HepG2 (cell line): Measurements from ENCODE around the gene SHLD1. TPM values are rescaled to one million over a fixed set of nuclear protein-coding genes. Genes with fewer than 3 reads are reported as not detected.

Experiments used
- FOXM1 ChIP-seq: sonication (generic); formaldehyde crosslinking; IDR thresholded peaks from 2 replicates; pipeline ENCODE4 v1.5.0; 2020; ENCODE audit warnings: missing genetic modification reagents
- KLF6 ChIP-seq: IDR thresholded peaks from 2 replicates; pipeline ENCODE4 v1.8.0; 2016; ENCODE audit warnings: missing biosample characterization, missing genetic modification reagents
- KMT2B ChIP-seq: IDR thresholded peaks from 2 replicates; pipeline ENCODE4 v1.6.1; 2016; ENCODE audit warnings: missing genetic modification reagents, missing compliant biosample characterization
- MAF1 ChIP-seq: sonication (generic); formaldehyde crosslinking; IDR thresholded peaks from 2 replicates; pipeline ENCODE4 v1.5.0; 2020; ENCODE audit warnings: missing genetic modification reagents, borderline replicate concordance
- MTA1 ChIP-seq: sonication (generic); formaldehyde crosslinking; IDR thresholded peaks from 2 replicates; pipeline ENCODE4 v1.4.0; 2020; ENCODE audit warnings: missing genetic modification reagents, mild to moderate bottlenecking, borderline replicate concordance
- PTBP1 ChIP-seq: fragments of 200-400 bp; formaldehyde crosslinking; IDR thresholded peaks from 2 replicates; pipeline ENCODE4 v1.6.1; 2018; ENCODE audit warnings: low read length, low read depth; ENCODE audit not compliant: poor library complexity, severe bottlenecking
- ZBTB38 ChIP-seq: sonication (generic); formaldehyde crosslinking; IDR thresholded peaks from 2 replicates; pipeline ENCODE4 v1.5.1; 2020; ENCODE audit warnings: mild to moderate bottlenecking, missing genetic modification reagents
- ZNF160 ChIP-seq: sonication (generic); formaldehyde crosslinking; IDR thresholded peaks from 2 replicates; pipeline ENCODE4 v1.8.0; 2022; ENCODE audit warnings: mild to moderate bottlenecking, inconsistent platforms, missing genetic modification reagents
- ZNF3 ChIP-seq: IDR thresholded peaks from 2 replicates; pipeline ENCODE4 v1.7.0; 2017; ENCODE audit warnings: inconsistent platforms
- ZNF724P ChIP-seq: sonication (generic); formaldehyde crosslinking; IDR thresholded peaks from 2 replicates; pipeline ENCODE4 v1.8.0; 2022; ENCODE audit warnings: missing genetic modification reagents, borderline replicate concordance
- ZNF761 ChIP-seq: sonication (generic); formaldehyde crosslinking; conservative IDR thresholded peaks from 2 replicates; pipeline ENCODE4 v1.4.0; 2020; ENCODE audit warnings: mild to moderate bottlenecking, missing genetic modification reagents
- ZSCAN21 ChIP-seq: sonication (generic); formaldehyde crosslinking; IDR thresholded peaks from 2 replicates; pipeline ENCODE4 v1.8.0; 2022; ENCODE audit warnings: mild to moderate bottlenecking, missing genetic modification reagents, moderate library complexity, borderline replicate concordance
- polyA plus RNA-seq, 8 experiments: library from polyadenylated mRNA; depleted of rRNA in 3 of 8; stranded (reverse) in 7 of 8; unstranded in 1 of 8; fragments of >200 nt; fragmentation: Illumina TruSeq in 4 of 8; extraction: Trizol in 4 of 8; gene quantifications; 2 replicates each; pipeline versions ENCODE4 v1.2.1 to v1.2.3, GENCODE V29; 2011 to 2016; ENCODE audit warnings: low read depth in 4 of 8, missing spikeins in 1 of 8, mixed read lengths in 1 of 8; ENCODE audit not compliant: insufficient read depth in 1 of 8
- total RNA-seq, 5 experiments: library from RNA; depleted of rRNA; stranded (reverse); fragments of >200 nt; fragmentation: Illumina TruSeq; extraction: Trizol; gene quantifications; 2 replicates each; pipeline ENCODE4 v1.2.3, GENCODE V29; 2016; ENCODE audit warnings: low read depth in 1 of 5
- TF ChIP-seq, protein P1 (sequence below): IDR thresholded peaks from 2 replicates; pipeline ENCODE4 v1.6.1; 2016; ENCODE audit warnings: control low read depth
- TF ChIP-seq, protein P2 (sequence below): IDR thresholded peaks from 2 replicates; pipeline ENCODE4 v1.6.1; 2016; ENCODE audit warnings: low read depth, missing genetic modification reagents, missing compliant biosample characterization
- TF ChIP-seq, protein P3 (sequence below): sonication (generic); formaldehyde crosslinking; IDR thresholded peaks from 2 replicates; pipeline ENCODE4; 2020; ENCODE audit warnings: missing genetic modification reagents, mild to moderate bottlenecking, borderline replicate concordance
- TF ChIP-seq, protein P4 (sequence below): sonication (generic); formaldehyde crosslinking; IDR thresholded peaks from 2 replicates; pipeline ENCODE4 v1.5.0; 2020; ENCODE audit warnings: missing genetic modification reagents
- TF ChIP-seq, protein P5 (sequence below): sonication (generic); formaldehyde crosslinking; conservative IDR thresholded peaks from 2 replicates; pipeline ENCODE4 v1.8.0; 2022; ENCODE audit warnings: missing genetic modification reagents

Gene SHLD1
- total and polyA plus RNA-seq, 2 of the 13 experiments (the other 11 are each of a cell fraction or from before 2014, with no cell fraction given) = 8.9 to 10.0 TPM

DNA sequence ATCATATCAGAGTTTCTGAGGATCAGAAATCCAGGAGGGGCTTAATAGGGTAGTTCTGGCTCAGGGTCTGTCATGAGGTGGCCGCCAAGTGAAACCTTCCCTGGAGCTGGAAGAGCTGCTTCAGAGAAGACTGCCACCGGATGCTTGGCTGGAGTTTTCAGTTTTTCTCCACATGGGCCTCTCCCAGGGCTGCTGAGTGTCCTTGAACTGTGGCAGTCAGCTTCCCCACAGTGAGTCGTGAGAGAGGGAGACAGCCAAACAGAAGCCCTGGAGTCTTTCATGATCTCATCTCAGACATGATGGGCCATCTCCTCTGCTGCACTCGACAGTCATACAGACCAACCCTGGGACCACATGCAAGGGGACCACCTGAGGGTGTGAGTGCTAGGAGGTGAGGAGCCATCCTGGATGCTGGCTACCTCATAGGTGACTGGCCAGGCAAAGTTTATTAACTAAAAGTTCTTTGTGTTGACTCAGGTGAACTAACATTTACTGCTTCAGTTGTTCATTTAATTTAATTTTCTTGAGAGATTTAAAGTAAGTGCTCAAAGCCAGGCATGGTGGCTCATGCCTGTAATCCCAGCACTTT, 71.5 kb downstream of the SHLD1 start (continued):
- TF ChIP-seq, protein P1, sequence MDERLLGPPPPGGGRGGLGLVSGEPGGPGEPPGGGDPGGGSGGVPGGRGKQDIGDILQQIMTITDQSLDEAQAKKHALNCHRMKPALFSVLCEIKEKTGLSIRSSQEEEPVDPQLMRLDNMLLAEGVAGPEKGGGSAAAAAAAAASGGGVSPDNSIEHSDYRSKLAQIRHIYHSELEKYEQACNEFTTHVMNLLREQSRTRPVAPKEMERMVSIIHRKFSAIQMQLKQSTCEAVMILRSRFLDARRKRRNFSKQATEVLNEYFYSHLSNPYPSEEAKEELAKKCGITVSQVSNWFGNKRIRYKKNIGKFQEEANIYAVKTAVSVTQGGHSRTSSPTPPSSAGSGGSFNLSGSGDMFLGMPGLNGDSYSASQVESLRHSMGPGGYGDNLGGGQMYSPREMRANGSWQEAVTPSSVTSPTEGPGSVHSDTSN (CRISPR knock-in tag) = 0 out of 2 replicates have a peak, but pooled peaks have one; percentile 17
- peak; percentile 90 for TF ChIP-seq MTA1
- peak; percentile 87; the same call in 1 of the 2 replicates for TF ChIP-seq ZNF160 (CRISPR knock-in tag)
- TF ChIP-seq PTBP1 = no peak
- no peak for TF ChIP-seq ZNF3 (CRISPR knock-in tag)
- 0 out of 2 replicates have a peak, but pooled peaks have one; percentile 32 for TF ChIP-seq KLF6 (CRISPR knock-in tag)
- TF ChIP-seq, protein P2, sequence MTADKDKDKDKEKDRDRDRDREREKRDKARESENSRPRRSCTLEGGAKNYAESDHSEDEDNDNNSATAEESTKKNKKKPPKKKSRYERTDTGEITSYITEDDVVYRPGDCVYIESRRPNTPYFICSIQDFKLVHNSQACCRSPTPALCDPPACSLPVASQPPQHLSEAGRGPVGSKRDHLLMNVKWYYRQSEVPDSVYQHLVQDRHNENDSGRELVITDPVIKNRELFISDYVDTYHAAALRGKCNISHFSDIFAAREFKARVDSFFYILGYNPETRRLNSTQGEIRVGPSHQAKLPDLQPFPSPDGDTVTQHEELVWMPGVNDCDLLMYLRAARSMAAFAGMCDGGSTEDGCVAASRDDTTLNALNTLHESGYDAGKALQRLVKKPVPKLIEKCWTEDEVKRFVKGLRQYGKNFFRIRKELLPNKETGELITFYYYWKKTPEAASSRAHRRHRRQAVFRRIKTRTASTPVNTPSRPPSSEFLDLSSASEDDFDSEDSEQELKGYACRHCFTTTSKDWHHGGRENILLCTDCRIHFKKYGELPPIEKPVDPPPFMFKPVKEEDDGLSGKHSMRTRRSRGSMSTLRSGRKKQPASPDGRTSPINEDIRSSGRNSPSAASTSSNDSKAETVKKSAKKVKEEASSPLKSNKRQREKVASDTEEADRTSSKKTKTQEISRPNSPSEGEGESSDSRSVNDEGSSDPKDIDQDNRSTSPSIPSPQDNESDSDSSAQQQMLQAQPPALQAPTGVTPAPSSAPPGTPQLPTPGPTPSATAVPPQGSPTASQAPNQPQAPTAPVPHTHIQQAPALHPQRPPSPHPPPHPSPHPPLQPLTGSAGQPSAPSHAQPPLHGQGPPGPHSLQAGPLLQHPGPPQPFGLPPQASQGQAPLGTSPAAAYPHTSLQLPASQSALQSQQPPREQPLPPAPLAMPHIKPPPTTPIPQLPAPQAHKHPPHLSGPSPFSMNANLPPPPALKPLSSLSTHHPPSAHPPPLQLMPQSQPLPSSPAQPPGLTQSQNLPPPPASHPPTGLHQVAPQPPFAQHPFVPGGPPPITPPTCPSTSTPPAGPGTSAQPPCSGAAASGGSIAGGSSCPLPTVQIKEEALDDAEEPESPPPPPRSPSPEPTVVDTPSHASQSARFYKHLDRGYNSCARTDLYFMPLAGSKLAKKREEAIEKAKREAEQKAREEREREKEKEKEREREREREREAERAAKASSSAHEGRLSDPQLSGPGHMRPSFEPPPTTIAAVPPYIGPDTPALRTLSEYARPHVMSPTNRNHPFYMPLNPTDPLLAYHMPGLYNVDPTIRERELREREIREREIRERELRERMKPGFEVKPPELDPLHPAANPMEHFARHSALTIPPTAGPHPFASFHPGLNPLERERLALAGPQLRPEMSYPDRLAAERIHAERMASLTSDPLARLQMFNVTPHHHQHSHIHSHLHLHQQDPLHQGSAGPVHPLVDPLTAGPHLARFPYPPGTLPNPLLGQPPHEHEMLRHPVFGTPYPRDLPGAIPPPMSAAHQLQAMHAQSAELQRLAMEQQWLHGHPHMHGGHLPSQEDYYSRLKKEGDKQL (CRISPR knock-in tag) = peak; percentile 44; the same call in 1 of the 2 replicates
- TF ChIP-seq, protein P3, sequence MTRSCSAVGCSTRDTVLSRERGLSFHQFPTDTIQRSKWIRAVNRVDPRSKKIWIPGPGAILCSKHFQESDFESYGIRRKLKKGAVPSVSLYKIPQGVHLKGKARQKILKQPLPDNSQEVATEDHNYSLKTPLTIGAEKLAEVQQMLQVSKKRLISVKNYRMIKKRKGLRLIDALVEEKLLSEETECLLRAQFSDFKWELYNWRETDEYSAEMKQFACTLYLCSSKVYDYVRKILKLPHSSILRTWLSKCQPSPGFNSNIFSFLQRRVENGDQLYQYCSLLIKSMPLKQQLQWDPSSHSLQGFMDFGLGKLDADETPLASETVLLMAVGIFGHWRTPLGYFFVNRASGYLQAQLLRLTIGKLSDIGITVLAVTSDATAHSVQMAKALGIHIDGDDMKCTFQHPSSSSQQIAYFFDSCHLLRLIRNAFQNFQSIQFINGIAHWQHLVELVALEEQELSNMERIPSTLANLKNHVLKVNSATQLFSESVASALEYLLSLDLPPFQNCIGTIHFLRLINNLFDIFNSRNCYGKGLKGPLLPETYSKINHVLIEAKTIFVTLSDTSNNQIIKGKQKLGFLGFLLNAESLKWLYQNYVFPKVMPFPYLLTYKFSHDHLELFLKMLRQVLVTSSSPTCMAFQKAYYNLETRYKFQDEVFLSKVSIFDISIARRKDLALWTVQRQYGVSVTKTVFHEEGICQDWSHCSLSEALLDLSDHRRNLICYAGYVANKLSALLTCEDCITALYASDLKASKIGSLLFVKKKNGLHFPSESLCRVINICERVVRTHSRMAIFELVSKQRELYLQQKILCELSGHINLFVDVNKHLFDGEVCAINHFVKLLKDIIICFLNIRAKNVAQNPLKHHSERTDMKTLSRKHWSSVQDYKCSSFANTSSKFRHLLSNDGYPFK (CRISPR knock-in tag) = peak; percentile 54; the same call in 1 of the 2 replicates
- no peak for TF ChIP-seq FOXM1 (CRISPR knock-in tag)
- TF ChIP-seq KMT2B (CRISPR knock-in tag) = peak; percentile 70; the same call in 1 of the 2 replicates
- TF ChIP-seq, protein P4, sequence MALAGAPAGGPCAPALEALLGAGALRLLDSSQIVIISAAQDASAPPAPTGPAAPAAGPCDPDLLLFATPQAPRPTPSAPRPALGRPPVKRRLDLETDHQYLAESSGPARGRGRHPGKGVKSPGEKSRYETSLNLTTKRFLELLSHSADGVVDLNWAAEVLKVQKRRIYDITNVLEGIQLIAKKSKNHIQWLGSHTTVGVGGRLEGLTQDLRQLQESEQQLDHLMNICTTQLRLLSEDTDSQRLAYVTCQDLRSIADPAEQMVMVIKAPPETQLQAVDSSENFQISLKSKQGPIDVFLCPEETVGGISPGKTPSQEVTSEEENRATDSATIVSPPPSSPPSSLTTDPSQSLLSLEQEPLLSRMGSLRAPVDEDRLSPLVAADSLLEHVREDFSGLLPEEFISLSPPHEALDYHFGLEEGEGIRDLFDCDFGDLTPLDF (CRISPR knock-in tag) = no peak
- 0 out of 2 replicates have a peak, but pooled peaks have one; percentile 17 for TF ChIP-seq ZNF724P (CRISPR knock-in tag)
- 0 out of 2 replicates have a peak, but pooled peaks have one; percentile 88 for TF ChIP-seq ZNF761 (CRISPR knock-in tag)
- no peak for TF ChIP-seq ZSCAN21 (CRISPR knock-in tag)
- TF ChIP-seq, protein P5, sequence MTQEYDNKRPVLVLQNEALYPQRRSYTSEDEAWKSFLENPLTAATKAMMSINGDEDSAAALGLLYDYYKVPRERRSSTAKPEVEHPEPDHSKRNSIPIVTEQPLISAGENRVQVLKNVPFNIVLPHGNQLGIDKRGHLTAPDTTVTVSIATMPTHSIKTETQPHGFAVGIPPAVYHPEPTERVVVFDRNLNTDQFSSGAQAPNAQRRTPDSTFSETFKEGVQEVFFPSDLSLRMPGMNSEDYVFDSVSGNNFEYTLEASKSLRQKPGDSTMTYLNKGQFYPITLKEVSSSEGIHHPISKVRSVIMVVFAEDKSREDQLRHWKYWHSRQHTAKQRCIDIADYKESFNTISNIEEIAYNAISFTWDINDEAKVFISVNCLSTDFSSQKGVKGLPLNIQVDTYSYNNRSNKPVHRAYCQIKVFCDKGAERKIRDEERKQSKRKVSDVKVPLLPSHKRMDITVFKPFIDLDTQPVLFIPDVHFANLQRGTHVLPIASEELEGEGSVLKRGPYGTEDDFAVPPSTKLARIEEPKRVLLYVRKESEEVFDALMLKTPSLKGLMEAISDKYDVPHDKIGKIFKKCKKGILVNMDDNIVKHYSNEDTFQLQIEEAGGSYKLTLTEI (CRISPR knock-in tag) = no peak
- TF ChIP-seq MAF1 (CRISPR knock-in tag) = no peak
- no peak; the same call in 1 of the 2 replicates for TF ChIP-seq ZBTB38
